ENCODE results near the gene TCEAL4. TPM values are rescaled to one million over a fixed set of nuclear protein-coding genes. Genes with fewer than 3 reads are reported as not detected.
A peak's percentile ranks its signal among the peaks of the same experiment; 100 is the strongest.

TCEAL4 gene
- total and polyA plus RNA-seq, 5 donors, result 85.3 to 276 (median 101) TPM

- intact Hi-C loops (cut with DNase I), result no loop called here
- Histone ChIP-seq H3K27me3 (ENCODE audit: control insufficient read depth, insufficient read depth) (no peaks in the 10 kb centered on the region), H3K9me3 (ENCODE audit: control insufficient read depth, low read length) (no peaks in the 10 kb centered on the region), H3K4me1 (ENCODE audit: control insufficient read depth, insufficient read depth, low read length) (no peaks in the 10 kb centered on the region), H3K27ac (ENCODE audit: low read length) (no peak overlapping the region), H3K4me3 (ENCODE audit: low read length) (no peak overlapping the region)
- DNase-seq (peak in 1 of 3 donors; percentile 40), ATAC-seq (no peak)
- WGBS, result 80% methylated on average over 4 of the region's 4 CpGs
Measured at GRCh38 chrX:103624111-103624510, 38.8 kb downstream of the TCEAL4 start.

- intact Hi-C loops (cut with DNase I), result no loop called here
- H3K4me3 ChIP-seq (ENCODE audit: low read length), result no peak overlapping the region
Measured at GRCh38 chrX:103626855-103627254, 41.5 kb downstream of the TCEAL4 start.

GRCh38 chrX:103628386-103629317 lies 43.3 kb downstream of the TCEAL4 start, which contains the start of gene TCEAL1:
Gene TCEAL1 (plus strand): TSS chrX:103628975. CDS start chrX:103629917, 942 bp downstream.
- 1% methylated on average over 32 of the region's 32 CpGs for WGBS
- Histone ChIP-seq H3K27me3 (ENCODE audit: control insufficient read depth, insufficient read depth) (no peaks in the 10 kb centered on the region), H3K9me3 (ENCODE audit: control insufficient read depth, low read length) (no peaks in the 10 kb centered on the region), H3K4me1 (ENCODE audit: control insufficient read depth, insufficient read depth, low read length) (no peaks in the 10 kb centered on the region), H3K27ac (ENCODE audit: low read length) (peak within 1 kb of the TSS; percentile 94), H3K4me3 (ENCODE audit: low read length) (peak within 1 kb of the TSS; percentile 86)
- ATAC-seq (peak; percentile 74 to 77), DNase-seq (peak; percentile 66 to 86 (median 78))
- intact Hi-C loops (cut with DNase I), result no loop called here

More at GRCh38 chrX:103626855-103627254, 41.5 kb downstream of the TCEAL4 start:
- H3K9me3 ChIP-seq (ENCODE audit: control insufficient read depth, low read length), result no peaks in the 10 kb centered on the region
- no peaks in the 10 kb centered on the region for H3K27me3 ChIP-seq (ENCODE audit: control insufficient read depth, insufficient read depth)
- H3K4me1 ChIP-seq (ENCODE audit: control insufficient read depth, insufficient read depth, low read length), result no peaks in the 10 kb centered on the region
- H3K27ac ChIP-seq (ENCODE audit: low read length), result no peak overlapping the region
- DNase-seq (no peak), ATAC-seq (no peak)

- intact Hi-C loops (cut with DNase I), result loop anchor here in 2 of 4 donors (5.0 kb wide), 1 partner anchor 97 kb away; no protein-coding TSS in a partner anchor
- no peaks in the 10 kb centered on the region for H3K9me3 ChIP-seq (ENCODE audit: control insufficient read depth, low read length)
- DNase-seq (peak; percentile 69 to 85 (median 84)), ATAC-seq (peak; percentile 95 to 96)
- no peaks in the 10 kb centered on the region for H3K27me3 ChIP-seq (ENCODE audit: control insufficient read depth, insufficient read depth)
- H3K4me1 ChIP-seq (ENCODE audit: control insufficient read depth, insufficient read depth, low read length), result no peaks in the 10 kb centered on the region
- 0% methylated on average over 48 of the region's 49 CpGs for WGBS
- peak overlapping the region; percentile 94 for H3K27ac ChIP-seq (ENCODE audit: low read length)
- peak overlapping the region; percentile 86 for H3K4me3 ChIP-seq (ENCODE audit: low read length)
Measured at GRCh38 chrX:103629318-103630170, 44.2 kb downstream of the TCEAL4 start.

- Histone ChIP-seq H3K4me3 (ENCODE audit: low read length) (peak overlapping the region; percentile 86), H3K27ac (ENCODE audit: low read length) (peak overlapping the region; percentile 94), H3K9me3 (ENCODE audit: control insufficient read depth, low read length) (no peaks in the 10 kb centered on the region), H3K27me3 (ENCODE audit: control insufficient read depth, insufficient read depth) (no peaks in the 10 kb centered on the region), H3K4me1 (ENCODE audit: control insufficient read depth, insufficient read depth, low read length) (no peaks in the 10 kb centered on the region)
- intact Hi-C loops (cut with DNase I), result loop anchor here in 2 of 4 donors (5.0 kb wide), 1 partner anchor 98 kb away; no protein-coding TSS in a partner anchor
- WGBS, result 8% methylated on average over 6 of the region's 6 CpGs
- ATAC-seq, result no peak
- DNase-seq, result no peak
Measured at GRCh38 chrX:103630171-103630511, 44.8 kb downstream of the TCEAL4 start.

- no peaks in the 10 kb centered on the region for H3K9me3 ChIP-seq (ENCODE audit: control insufficient read depth, low read length)
- H3K4me3 ChIP-seq (ENCODE audit: low read length), result no peak overlapping the region
- WGBS, result 89% methylated on average over 5 of the region's 5 CpGs
- no peaks in the 10 kb centered on the region for H3K4me1 ChIP-seq (ENCODE audit: control insufficient read depth, insufficient read depth, low read length)
- DNase-seq, result no peak
- intact Hi-C loops (cut with DNase I), result loop anchor here in 2 of 4 donors (5.0 kb wide), 1 partner anchor 99 kb away; no protein-coding TSS in a partner anchor
- ATAC-seq, result no peak
- H3K27me3 ChIP-seq (ENCODE audit: control insufficient read depth, insufficient read depth), result no peaks in the 10 kb centered on the region
- no peak overlapping the region for H3K27ac ChIP-seq (ENCODE audit: low read length)
Measured at GRCh38 chrX:103631145-103631544, 45.8 kb downstream of the TCEAL4 start.

GRCh38 chrX:103635436-103635835 lies 50.1 kb downstream of the TCEAL4 start:
- ATAC-seq, result no peak
- intact Hi-C loops (cut with DNase I), result no loop called here
- no peaks in the 10 kb centered on the region for H3K9me3 ChIP-seq (ENCODE audit: control insufficient read depth, low read length)

More at GRCh38 chrX:103635436-103635835, 50.1 kb downstream of the TCEAL4 start:
- H3K4me3 ChIP-seq (ENCODE audit: low read length), result no peak overlapping the region
- H3K4me1 ChIP-seq (ENCODE audit: control insufficient read depth, insufficient read depth, low read length), result no peaks in the 10 kb centered on the region
- whole genome bisulfite sequencing, result 78% methylated on average over 2 of the region's 2 CpGs
- DNase-seq, result no peak
- no peaks in the 10 kb centered on the region for H3K27me3 ChIP-seq (ENCODE audit: control insufficient read depth, insufficient read depth)
- H3K27ac ChIP-seq (ENCODE audit: low read length), result no peak overlapping the region

Other genes starting within 250 kb of the TCEAL4 start
- gene TCEAL9, start 229.0 kb upstream of the TCEAL4 start, total RNA-seq, result 10 to 100 TPM; 32.2 to 47.0 (median 35.2) TPM
- 99.5 TPM for gene TCEAL9, start 229.0 kb upstream of the TCEAL4 start, polyA plus RNA-seq
- gene BEX3, start 209.0 kb upstream of the TCEAL4 start, total RNA-seq, result 100 to 1,000 TPM; 185 to 244 (median 213) TPM
- 305 TPM for gene BEX3, start 209.0 kb upstream of the TCEAL4 start, polyA plus RNA-seq
- under 1 TPM; 0.31 to 0.49 (median 0.40) TPM for gene RAB40A, start 66.0 kb upstream of the TCEAL4 start, total RNA-seq
- 0.23 TPM for gene RAB40A, start 66.0 kb upstream of the TCEAL4 start, polyA plus RNA-seq
- 10 to 100 TPM; 35.4 to 42.8 (median 42.3) TPM for gene TCEAL3, start 22.4 kb downstream of the TCEAL4 start, total RNA-seq
- gene TCEAL3, start 22.4 kb downstream of the TCEAL4 start, polyA plus RNA-seq, result 71.5 TPM
- gene TCEAL1, start 43.5 kb downstream of the TCEAL4 start, total RNA-seq, result 10 to 100 TPM; 33.5 to 41.1 (median 36.4) TPM
- gene TCEAL1, start 43.5 kb downstream of the TCEAL4 start, polyA plus RNA-seq, result 42.5 TPM
- gene MORF4L2, start 101.2 kb downstream of the TCEAL4 start, total RNA-seq, result 100 to 1,000 TPM; 187 to 269 (median 217) TPM
- 265 TPM for gene MORF4L2, start 101.2 kb downstream of the TCEAL4 start, polyA plus RNA-seq
- gene TMEM31, start 125.4 kb downstream of the TCEAL4 start, total RNA-seq, result under 1 TPM in 1 of 4 donors, not detected in 3; 0.34 TPM
- gene TMEM31, start 125.4 kb downstream of the TCEAL4 start, polyA plus RNA-seq, result not detected
- gene PLP1, start 191.3 kb downstream of the TCEAL4 start, total RNA-seq, result 10 to 100 TPM; 14.0 to 33.0 (median 27.4) TPM
- gene PLP1, start 191.3 kb downstream of the TCEAL4 start, polyA plus RNA-seq, result 25.9 TPM
- 10 to 100 TPM; 18.2 to 28.3 (median 22.4) TPM for gene RAB9B, start 246.7 kb downstream of the TCEAL4 start, total RNA-seq
- 11.5 TPM for gene RAB9B, start 246.7 kb downstream of the TCEAL4 start, polyA plus RNA-seq